T-helper 2 cell treated with Interferon-gamma antibody and Interleukin-4, amounts not matched to agents 5 μg/mL and 100 μg/mL, for 36 hours (primary cell): ENCODE measurements around the gene POLDIP3.
"Not testable (repeated sequence)": the region's sequence is repeated elsewhere in the genome, so short reads cannot be mapped to it uniquely, and the experiment has no call there.

Experiments used
- DNase-seq: peaks from one replicate; pipeline ENCODE4 v3.0.0; 2021; ENCODE audit warnings: low spot score
- H3K27ac Mint-ChIP-seq: one replicate; pipeline ENCODE4 v1.8.0; 2021; ENCODE audit warnings: mild to moderate bottlenecking, mixed read lengths
- H3K27me3 Mint-ChIP-seq: one replicate; pipeline ENCODE4 v1.8.0; 2021; ENCODE audit warnings: low read depth, mixed read lengths
- H3K36me3 Mint-ChIP-seq: one replicate; pipeline ENCODE4 v1.8.0; 2021; ENCODE audit warnings: low read depth, mixed read lengths
- H3K4me1 Mint-ChIP-seq: one replicate; pipeline ENCODE4 v1.8.0; 2021; ENCODE audit warnings: low read depth, mixed read lengths
- H3K4me3 Mint-ChIP-seq: one replicate; pipeline ENCODE4 v1.8.0; 2022; ENCODE audit warnings: mild to moderate bottlenecking, moderate library complexity, mixed read lengths
- H3K9me3 Mint-ChIP-seq: one replicate; pipeline ENCODE4 v1.8.0; 2021; ENCODE audit warnings: mixed read lengths

The POLDIP3 gene

GRCh38 chr22:42617155-42617983 lies 2.7 kb upstream of the POLDIP3 start:
- no peaks in the 10 kb centered on the region for H3K9me3 Mint-ChIP-seq
- peaks cover 14% of the 10 kb centered on the region for H3K36me3 Mint-ChIP-seq
- no peak overlapping the region for H3K4me3 Mint-ChIP-seq
- peaks cover 20% of the 10 kb centered on the region for H3K4me1 Mint-ChIP-seq
- H3K27me3 Mint-ChIP-seq, result no peaks in the 10 kb centered on the region
- DNase-seq, result no peak
- peak overlapping the region; percentile 82 for H3K27ac Mint-ChIP-seq

GRCh38 chr22:42615860-42616175 lies 1.1 kb upstream of the POLDIP3 start:
- not testable (repeated sequence) for DNase-seq, H3K9me3 Mint-ChIP-seq, H3K27me3 Mint-ChIP-seq
- Mint-ChIP-seq H3K4me1 (peaks cover 31% of the 10 kb centered on the region), H3K36me3 (peaks cover 20% of the 10 kb centered on the region), H3K4me3 (peak overlapping the region; percentile 87), H3K27ac (peak overlapping the region; percentile 99)

- peak overlapping the region; percentile 87 for H3K4me3 Mint-ChIP-seq
- peaks cover 35% of the 10 kb centered on the region for H3K4me1 Mint-ChIP-seq
- DNase-seq, result peak; percentile 89
- H3K27me3 Mint-ChIP-seq, result no peaks in the 10 kb centered on the region
- peaks cover 21% of the 10 kb centered on the region for H3K36me3 Mint-ChIP-seq
- H3K9me3 Mint-ChIP-seq, result no peaks in the 10 kb centered on the region
- H3K27ac Mint-ChIP-seq, result peak overlapping the region; percentile 99
These were observed 593 bp upstream of the POLDIP3 start for GRCh38 chr22:42615092-42615859.

- Mint-ChIP-seq H3K27me3 (no peaks in the 10 kb centered on the region), H3K4me1 (peaks cover 38% of the 10 kb centered on the region), H3K36me3 (peaks cover 26% of the 10 kb centered on the region), H3K9me3 (no peaks in the 10 kb centered on the region), H3K27ac (peak overlapping the region; percentile 94), H3K4me3 (peak overlapping the region; percentile 94)
- DNase-seq, result no peak
These were observed 796 bp downstream of the POLDIP3 start for GRCh38 chr22:42613872-42614301.

GRCh38 chr22:42612336-42612735 lies 2.3 kb downstream of the POLDIP3 start:
- H3K27ac Mint-ChIP-seq, result peak overlapping the region; percentile 26

GRCh38 chr22:42611051-42611450 lies 3.6 kb downstream of the POLDIP3 start:
- H3K27ac Mint-ChIP-seq, result no peak overlapping the region
- no peaks in the 10 kb centered on the region for H3K9me3 Mint-ChIP-seq
- peaks cover 43% of the 10 kb centered on the region for H3K4me1 Mint-ChIP-seq
- peaks cover 33% of the 10 kb centered on the region for H3K36me3 Mint-ChIP-seq
- no peaks in the 10 kb centered on the region for H3K27me3 Mint-ChIP-seq
- no peak overlapping the region for H3K4me3 Mint-ChIP-seq
- DNase-seq, result no peak

More at GRCh38 chr22:42612336-42612735, 2.3 kb downstream of the POLDIP3 start:
- no peaks in the 10 kb centered on the region for H3K27me3 Mint-ChIP-seq
- DNase-seq, result no peak
- peaks cover 42% of the 10 kb centered on the region for H3K4me1 Mint-ChIP-seq
- peaks cover 31% of the 10 kb centered on the region for H3K36me3 Mint-ChIP-seq
- no peaks in the 10 kb centered on the region for H3K9me3 Mint-ChIP-seq
- peak overlapping the region; percentile 94 for H3K4me3 Mint-ChIP-seq

GRCh38 chr22:42610186-42610585 lies 4.5 kb downstream of the POLDIP3 start:
- no peak overlapping the region for H3K4me3 Mint-ChIP-seq
- no peaks in the 10 kb centered on the region for H3K27me3 Mint-ChIP-seq
- no peak overlapping the region for H3K27ac Mint-ChIP-seq
- peaks cover 34% of the 10 kb centered on the region for H3K36me3 Mint-ChIP-seq
- DNase-seq, result no peak
- peaks cover 36% of the 10 kb centered on the region for H3K4me1 Mint-ChIP-seq
- H3K9me3 Mint-ChIP-seq, result no peaks in the 10 kb centered on the region

- H3K4me3 Mint-ChIP-seq, result no peak overlapping the region
- H3K9me3 Mint-ChIP-seq, result no peaks in the 10 kb centered on the region
- no peak for DNase-seq
- no peak overlapping the region for H3K27ac Mint-ChIP-seq
- H3K27me3 Mint-ChIP-seq, result no peaks in the 10 kb centered on the region
- peaks cover 31% of the 10 kb centered on the region for H3K36me3 Mint-ChIP-seq
- peaks cover 34% of the 10 kb centered on the region for H3K4me1 Mint-ChIP-seq
These were observed 5.8 kb downstream of the POLDIP3 start for GRCh38 chr22:42608823-42609361.

- H3K36me3 Mint-ChIP-seq, result peaks cover 28% of the 10 kb centered on the region
- H3K9me3 Mint-ChIP-seq, result no peaks in the 10 kb centered on the region
- no peaks in the 10 kb centered on the region for H3K27me3 Mint-ChIP-seq
- DNase-seq, result no peak
- H3K27ac Mint-ChIP-seq, result no peak overlapping the region
- H3K4me3 Mint-ChIP-seq, result no peak overlapping the region
- H3K4me1 Mint-ChIP-seq, result peaks cover 30% of the 10 kb centered on the region
These were observed 6.4 kb downstream of the POLDIP3 start for GRCh38 chr22:42608136-42608822.

GRCh38 chr22:42607641-42608040 lies 7.0 kb downstream of the POLDIP3 start:
- H3K9me3 Mint-ChIP-seq, H3K27ac Mint-ChIP-seq, DNase-seq, H3K4me3 Mint-ChIP-seq, H3K27me3 Mint-ChIP-seq: not testable (repeated sequence)
- Mint-ChIP-seq H3K4me1 (peaks cover 23% of the 10 kb centered on the region), H3K36me3 (peaks cover 28% of the 10 kb centered on the region)

GRCh38 chr22:42604403-42604802 lies 10.3 kb downstream of the POLDIP3 start:
- Mint-ChIP-seq H3K27ac (no peak overlapping the region), H3K4me1 (peaks cover 8% of the 10 kb centered on the region), H3K27me3 (no peaks in the 10 kb centered on the region), H3K4me3 (no peak overlapping the region), H3K9me3 (no peaks in the 10 kb centered on the region), H3K36me3 (peaks cover 34% of the 10 kb centered on the region)
- DNase-seq, result no peak

- Mint-ChIP-seq H3K4me1 (peaks cover 4% of the 10 kb centered on the region), H3K36me3 (peaks cover 37% of the 10 kb centered on the region), H3K27ac (no peak overlapping the region)
These were observed 11.3 kb downstream of the POLDIP3 start for GRCh38 chr22:42603427-42603826.

GRCh38 chr22:42602470-42602869 lies 12.2 kb downstream of the POLDIP3 start:
- Mint-ChIP-seq H3K4me3 (no peak overlapping the region), H3K27ac (no peak overlapping the region)

More at GRCh38 chr22:42603427-42603826, 11.3 kb downstream of the POLDIP3 start:
- H3K9me3 Mint-ChIP-seq, result no peaks in the 10 kb centered on the region
- no peak overlapping the region for H3K4me3 Mint-ChIP-seq
- H3K27me3 Mint-ChIP-seq, result no peaks in the 10 kb centered on the region
- no peak for DNase-seq

More at GRCh38 chr22:42602470-42602869, 12.2 kb downstream of the POLDIP3 start:
- no peaks in the 10 kb centered on the region for H3K27me3 Mint-ChIP-seq
- peaks cover 4% of the 10 kb centered on the region for H3K4me1 Mint-ChIP-seq
- H3K9me3 Mint-ChIP-seq, result no peaks in the 10 kb centered on the region
- no peak for DNase-seq
- peaks cover 37% of the 10 kb centered on the region for H3K36me3 Mint-ChIP-seq
